Testis (tissue), 2 donors: ENCODE measurements around the gene VPS26C.

ENCODE experiments used
- CTCF ChIP-seq, 3 experiments: fragments of 450-650 bp in 2 of 3; fragments of 200-600 bp in 1 of 3; sonication (generic) in 1 of 3; IDR thresholded peaks; one replicate each; pipeline ENCODE4 v1.5.1; 2016 to 2019; ENCODE audit warnings: antibody characterized with exemption in 3 of 3, mild to moderate bottlenecking in 2 of 3, moderate library complexity in 1 of 3
- POLR2A ChIP-seq: fragments of 450-650 bp; IDR thresholded peaks from one replicate; pipeline ENCODE4 v1.6.1; 2017; ENCODE audit warnings: antibody characterized with exemption, mild to moderate bottlenecking, moderate library complexity

DNA sequence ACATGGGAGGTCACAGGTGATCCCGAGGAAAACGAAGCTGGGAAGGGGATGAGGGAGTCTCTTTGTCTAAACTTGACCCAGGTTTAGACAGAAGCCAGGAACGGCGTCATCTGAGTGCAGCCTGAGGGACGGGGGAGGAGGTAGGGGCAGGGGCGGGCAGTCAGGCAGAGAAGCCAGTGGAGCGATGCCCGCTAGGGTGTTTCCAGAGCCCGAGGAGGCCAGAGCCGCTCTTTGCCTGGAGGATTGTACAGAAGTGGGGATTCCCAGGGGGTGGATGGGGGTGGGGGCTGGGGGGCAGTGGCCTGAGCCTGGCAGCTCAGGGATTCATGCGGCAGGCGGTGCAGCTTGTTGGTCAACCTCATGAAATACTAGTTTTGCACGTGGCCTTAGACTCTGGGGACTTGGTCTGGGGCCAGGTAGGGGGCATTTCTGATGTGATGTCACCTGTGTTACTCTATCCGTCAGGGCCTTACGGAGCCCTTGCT, 58.4 kb downstream of the VPS26C start:
- TF ChIP-seq CTCF (IDR thresholded peaks at IDR 0.05) (no peak), POLR2A (no peak)
